GM12873 (cell line): Measurements from ENCODE around the gene ATP2A3.

Experiments
- CTCF ChIP-seq: IDR thresholded peaks from 2 replicates; pipeline ENCODE4 v1.5.1; 2012; ENCODE audit warnings: low read depth, mild to moderate bottlenecking, moderate library complexity, low read length, control low read depth; ENCODE audit not compliant: insufficient read depth; ENCODE audit errors: missing control alignments

ATP2A3 gene

GRCh38 chr17:3964203-3965117, at the start of gene ATP2A3:
TSS of gene ATP2A3 (minus strand) at chr17:3964437. CDS start at chr17:3964291, 146 bp downstream.
- no peak for TF ChIP-seq CTCF

GRCh38 chr17:4010754-4011153, 46.5 kb upstream of the ATP2A3 start:
- TF ChIP-seq CTCF = no peak

GRCh38 chr17:4009186-4009785, 45.0 kb upstream of the ATP2A3 start:
- TF ChIP-seq CTCF = no peak

GRCh38 chr17:4008441-4009185, 44.4 kb upstream of the ATP2A3 start:
- no peak for TF ChIP-seq CTCF

- TF ChIP-seq CTCF = peak; percentile 12
Measured at GRCh38 chr17:4008082-4008435, 43.8 kb upstream of the ATP2A3 start.

GRCh38 chr17:4007346-4008081, 43.3 kb upstream of the ATP2A3 start:
- no peak for TF ChIP-seq CTCF
